GM19455 (cell line): ENCODE results near the gene BPIFA3.

Experiments
- ATAC-seq: cut with Tn5 transposase; IDR thresholded peaks from one replicate; pipeline ENCODE4 v1.9.1; 2021; ENCODE audit not compliant: unreplicated experiment

Gene BPIFA3

DNA sequence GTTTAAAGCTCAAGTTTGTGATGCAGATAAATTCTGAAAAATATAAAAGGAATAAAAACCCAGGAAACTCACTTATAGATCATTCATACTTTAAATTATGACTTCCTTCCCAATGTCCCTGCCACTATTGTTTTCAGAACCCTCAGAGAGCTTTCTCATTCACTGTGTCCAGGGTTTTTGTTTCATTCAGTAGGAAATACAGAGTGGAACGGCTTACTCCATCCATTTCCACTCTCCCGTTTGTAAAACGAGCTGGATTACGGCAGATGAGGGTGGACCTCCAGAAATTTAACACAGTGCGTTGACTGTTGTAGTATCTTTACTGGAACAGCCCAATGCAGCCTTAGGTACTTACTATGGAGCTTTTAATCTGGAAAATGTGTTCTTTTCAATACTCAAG is 42.2 kb downstream of the BPIFA3 start:
- no peak for ATAC-seq

DNA sequence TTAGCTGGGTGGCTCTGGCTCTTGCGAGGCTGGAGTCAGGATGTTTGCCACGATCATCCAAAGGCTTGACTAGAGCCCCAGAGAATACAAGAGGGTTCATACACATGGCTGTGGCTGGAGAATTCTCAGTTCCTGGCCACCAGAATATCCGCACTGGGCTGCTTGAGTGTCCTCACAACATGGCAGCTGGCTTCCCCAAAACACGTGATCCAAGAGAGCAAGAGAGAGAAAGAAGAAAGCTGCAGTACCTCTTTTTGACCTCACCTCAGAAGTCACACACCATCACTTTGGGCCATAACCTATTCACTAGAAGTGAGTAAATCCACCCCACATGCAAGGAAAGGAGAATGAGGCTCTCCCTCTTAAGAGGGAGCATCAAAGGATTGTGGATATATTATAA is 44.3 kb downstream of the BPIFA3 start:
- ATAC-seq: no peak

DNA sequence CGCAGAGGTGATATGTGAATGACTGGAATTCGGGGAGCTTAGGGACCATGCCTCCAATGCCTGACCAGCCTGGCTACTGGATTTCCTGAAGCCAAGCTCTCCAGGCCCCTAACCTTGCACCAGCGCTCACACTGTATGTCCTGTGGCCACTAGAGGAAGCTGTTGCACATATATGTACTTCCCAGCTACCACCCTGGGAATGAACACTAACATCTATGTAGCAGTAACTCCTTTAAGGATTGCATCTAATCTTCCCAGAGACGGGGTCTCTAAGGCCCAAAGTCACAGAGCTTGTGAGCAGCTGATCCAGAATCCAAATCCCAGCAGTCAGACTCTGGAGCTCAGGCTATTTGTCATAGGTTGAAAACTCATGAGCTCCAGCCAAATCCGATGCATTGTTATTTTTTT is 45.5 kb downstream of the BPIFA3 start:
- ATAC-seq: no peak

DNA sequence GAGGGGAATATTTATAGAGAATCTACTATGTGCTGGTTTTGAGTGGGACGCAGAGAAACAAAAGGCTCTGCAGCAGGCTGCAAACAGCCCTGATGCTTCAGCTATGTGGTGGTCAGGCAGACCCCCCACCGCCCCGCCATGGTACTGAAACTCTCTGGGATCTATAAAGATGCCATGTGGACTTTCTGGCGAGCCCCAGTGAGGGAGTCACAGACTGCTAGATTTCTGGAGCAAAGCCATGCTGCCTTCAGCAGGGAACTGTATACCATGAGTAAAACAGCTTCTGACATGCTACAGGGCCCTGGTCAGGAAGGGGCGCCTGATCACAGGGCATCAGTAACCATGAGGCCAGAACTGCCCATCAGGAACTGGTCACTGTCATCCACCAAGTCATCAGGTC is 46.6 kb downstream of the BPIFA3 start:
- ATAC-seq: no peak

DNA sequence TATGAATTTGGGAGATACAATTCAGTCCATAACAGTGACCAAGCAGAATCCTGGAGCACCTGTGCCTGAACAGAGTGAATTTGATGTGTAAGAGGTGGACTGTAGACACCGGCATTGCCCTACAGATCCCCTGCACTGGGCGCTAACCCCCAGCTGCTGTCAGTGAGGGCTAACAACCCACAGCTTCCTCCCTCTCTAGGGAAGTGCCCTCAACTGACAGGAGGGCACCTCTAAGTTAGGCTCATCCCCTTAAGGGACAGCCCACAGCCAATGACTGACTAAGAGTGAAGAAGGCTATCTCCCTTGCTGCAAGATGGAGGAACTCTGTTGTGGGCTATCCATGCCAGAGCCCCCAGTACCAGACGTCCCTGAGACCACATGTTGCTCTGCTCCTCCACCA is 50.5 kb downstream of the BPIFA3 start:
- no peak for ATAC-seq

DNA sequence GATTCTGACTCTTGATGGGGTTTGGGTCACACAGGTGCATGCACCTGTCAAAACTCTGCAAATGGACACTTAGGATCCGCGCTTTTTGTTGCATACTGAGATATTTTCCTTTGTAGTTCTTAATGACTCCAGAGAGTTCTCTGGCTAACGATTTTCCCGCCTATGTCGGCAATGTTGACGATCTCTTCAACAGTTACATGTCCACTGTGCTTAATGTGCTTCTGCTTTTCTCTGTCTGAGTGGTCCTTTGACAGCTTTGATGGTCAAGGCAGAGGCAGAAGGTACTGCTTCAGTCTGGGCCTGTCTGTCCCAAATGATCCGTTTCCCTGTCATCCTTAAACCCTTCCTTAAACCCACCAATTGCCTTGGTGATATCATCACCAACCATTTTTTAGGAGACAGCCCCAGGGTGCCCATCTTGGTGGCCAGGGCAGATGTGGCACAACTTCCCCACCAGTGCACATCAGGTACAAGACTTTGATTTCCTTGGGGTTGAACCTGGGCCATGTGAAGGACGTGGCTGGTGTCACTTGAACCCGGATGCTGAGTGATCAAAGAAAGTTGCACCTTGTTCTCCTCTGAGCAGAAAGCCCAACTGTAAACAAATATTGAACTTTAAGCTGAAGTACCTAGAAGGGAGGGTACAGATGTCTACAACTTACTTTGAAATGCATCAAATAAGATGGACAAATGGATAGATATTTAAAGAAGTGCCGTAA is 55.2 kb downstream of the BPIFA3 start:
- no peak for ATAC-seq

DNA sequence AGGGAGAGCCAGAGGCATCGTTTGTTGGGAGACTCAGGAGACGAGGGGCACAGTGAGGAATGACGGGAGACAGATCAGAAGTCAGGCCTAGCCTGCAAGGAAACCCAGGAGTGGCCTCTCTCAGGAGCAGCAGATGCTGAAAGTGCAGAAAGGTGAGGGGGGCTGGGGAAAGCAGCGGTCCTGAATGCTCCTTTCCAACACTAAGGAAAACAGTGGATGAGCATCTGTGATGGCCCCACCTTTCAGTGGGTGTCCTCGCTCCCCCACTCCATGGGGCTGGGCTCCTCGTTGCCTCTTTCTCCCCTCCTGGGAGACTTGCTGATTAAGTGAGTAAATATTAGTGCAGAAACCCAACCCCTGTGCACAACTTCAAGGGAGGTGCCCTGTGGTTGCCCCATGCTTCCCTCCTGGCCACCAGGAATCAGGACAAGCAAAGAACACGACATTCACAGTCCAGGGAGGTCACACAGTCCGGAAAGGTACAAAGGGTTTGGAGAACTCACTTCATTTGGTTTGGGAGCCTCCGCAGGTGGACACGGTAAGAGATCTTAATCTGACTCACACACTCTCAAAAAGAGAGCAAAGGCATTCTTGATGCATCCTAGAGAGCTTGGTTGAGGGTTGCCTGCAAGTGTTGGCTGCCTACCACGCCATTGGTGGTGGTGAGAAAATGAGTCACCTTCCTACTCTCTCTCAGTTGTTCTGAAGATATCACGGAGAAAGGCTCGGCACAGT is 56.1 kb downstream of the BPIFA3 start:
- no peak for ATAC-seq

DNA sequence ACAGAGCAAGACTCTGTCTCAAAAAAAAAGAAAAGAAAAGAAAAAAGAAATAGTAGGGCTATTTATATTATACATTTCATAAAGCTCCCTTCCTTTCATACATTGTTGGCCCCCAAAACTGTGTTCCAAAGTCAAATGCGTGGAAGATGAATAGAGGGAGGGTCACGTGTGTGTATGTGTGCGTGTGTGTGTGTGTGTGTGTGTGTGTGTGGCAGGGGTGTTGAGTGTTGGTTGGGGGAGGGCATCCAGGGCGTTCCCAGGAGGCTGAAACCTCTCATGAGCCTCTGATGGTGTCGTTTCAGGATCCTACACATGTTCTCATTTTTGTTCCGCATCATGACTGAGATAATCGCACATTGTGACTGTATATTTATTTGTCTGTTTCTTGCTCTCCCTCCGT is 58.1 kb downstream of the BPIFA3 start:
- ATAC-seq: no peak

DNA sequence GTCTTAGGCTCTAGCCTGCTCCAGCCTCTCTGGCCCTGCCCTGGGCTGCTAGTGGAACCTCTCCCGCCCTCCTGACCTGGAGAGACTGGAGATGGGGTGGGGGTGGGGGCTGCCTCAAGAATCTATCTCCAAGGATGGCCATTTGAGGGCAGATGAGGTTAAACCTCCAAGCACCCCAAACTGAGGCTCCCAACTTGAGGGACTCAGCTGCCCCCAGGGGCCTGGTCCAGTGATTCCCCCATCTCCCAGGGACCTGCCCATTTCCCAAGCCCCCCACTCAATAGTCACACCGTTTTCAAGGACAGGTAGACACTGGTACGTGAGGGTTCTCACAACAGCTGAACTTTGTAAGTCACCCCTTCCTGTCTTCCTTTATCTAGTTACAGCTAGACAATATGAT is 58.7 kb downstream of the BPIFA3 start:
- no peak for ATAC-seq

DNA sequence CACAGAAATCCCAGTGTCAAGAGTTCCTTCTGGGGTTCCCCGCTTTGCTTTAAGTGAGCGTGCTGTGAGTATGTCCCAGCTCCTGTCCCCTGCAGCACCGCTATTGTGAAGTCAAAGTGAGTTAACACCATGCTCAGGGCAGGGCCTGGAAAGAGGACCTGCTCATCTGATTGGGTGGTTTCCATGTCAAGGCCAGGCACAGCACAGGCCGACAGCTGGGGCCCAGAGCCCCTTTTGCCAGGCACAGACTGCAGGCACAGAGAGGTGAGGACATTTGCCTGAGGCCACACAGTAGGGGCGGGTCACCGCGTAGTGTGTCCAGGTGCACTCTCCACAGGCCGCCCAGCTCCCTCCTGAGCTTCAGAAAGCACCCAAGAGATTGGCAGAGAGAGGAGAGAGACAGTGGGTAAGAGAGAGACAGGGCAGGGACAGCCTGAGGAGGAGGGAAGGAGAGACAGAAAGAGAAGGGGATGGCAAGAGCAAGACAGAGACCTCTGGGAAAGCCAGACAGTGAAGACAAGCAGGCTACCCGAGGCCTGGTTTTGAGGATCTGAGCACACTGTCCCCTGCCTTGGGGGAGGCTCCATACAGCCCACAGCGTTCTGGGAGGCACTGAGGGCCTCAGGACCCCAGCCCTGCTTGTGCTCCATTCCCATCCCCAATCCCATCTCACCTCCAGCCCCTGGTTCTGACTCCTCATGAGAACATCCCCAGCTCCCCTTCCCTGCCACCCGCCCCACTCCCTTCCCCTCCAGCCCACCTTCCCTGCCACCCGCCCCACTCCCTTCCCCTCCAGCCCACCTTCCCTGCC is 59.4 kb downstream of the BPIFA3 start:
- no peak for ATAC-seq
